ENCODE measurements around the gene DBT.
"Not testable (repeated sequence)": the region's sequence is repeated elsewhere in the genome, so short reads cannot be mapped to it uniquely, and the experiment has no call there.

Gene DBT

DNA sequence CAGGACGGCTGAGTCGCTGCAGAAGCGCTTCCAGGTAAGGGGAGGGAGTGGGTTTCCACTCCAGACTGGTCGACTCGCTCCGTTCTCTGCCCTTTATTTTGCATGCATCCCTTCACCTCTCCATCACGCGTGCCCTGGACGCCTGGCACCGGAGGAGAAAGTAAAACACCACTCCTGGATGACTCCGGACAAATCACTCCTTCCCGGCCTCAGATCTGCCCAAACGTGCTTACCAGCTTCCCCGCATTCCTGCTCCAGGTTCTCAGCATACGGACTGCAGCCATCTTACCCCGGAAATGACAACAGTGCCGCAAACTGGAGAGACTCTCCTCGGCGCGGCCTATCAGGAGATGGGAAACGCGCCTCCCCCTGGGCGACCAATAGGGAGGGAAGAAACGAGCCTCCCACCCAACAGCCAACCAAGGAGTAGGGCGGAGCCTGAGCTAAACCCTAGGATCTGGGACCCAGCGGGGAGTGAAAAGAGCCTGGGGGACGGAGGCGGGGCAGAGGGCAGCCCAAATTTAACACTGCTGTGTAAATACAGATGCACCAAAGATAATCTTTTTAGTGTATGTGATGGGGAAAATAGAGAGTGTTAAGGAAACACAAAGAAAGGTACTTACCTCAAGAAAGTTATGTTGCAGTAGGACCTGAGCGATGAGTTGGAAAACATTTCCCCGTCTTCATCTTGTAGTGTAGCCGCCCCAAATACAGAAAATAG is at the start of gene DBT:
DBT (minus strand) TSS at position 298 of the 721 bp plus-strand sequence; CDS start at position 284, 14 bp downstream.
- DNase-seq (ENCODE audit: low read depth): peak; percentile 93

DNA sequence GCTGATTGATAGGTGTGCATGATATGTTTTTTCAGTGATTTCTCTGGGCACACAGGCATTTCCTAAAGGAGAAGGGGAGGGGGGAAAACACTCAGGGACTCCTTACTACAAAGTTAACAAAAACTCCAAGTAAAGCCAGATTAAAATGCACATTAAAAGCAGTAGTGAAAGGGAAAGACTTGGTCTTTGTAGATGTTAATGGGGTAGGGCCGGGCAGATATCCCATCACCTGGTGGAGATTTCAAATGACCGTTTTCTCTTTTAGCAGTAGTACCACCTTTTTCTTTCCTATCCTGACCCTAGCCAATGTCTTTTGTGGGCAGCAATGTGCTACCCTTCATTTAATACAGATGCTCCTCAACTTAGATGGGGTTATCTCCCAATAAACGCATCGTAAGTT is 48.9 kb upstream of the DBT start:
- DNase-seq (ENCODE audit: low read depth): no peak

DNA sequence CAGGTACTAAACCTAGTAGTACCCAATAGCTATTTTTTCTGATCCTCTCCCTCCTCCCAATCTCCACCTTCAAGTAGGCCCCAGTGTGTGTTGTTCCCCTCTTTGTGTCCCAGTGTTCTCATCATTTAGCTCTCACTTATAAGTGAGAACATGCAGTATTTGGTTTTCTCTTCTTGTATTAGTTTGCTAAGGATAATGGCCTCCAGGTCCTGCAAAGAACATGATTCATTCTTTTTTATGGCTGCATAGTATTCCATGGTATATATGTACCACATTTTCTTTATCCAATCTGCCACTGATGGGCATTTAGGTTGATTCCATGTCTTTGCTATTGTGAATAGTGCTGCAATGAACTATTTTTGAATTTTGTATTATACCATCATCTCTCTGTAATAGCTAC is 47.4 kb upstream of the DBT start:
- DNase-seq (ENCODE audit: low read depth): not testable (repeated sequence)

DNA sequence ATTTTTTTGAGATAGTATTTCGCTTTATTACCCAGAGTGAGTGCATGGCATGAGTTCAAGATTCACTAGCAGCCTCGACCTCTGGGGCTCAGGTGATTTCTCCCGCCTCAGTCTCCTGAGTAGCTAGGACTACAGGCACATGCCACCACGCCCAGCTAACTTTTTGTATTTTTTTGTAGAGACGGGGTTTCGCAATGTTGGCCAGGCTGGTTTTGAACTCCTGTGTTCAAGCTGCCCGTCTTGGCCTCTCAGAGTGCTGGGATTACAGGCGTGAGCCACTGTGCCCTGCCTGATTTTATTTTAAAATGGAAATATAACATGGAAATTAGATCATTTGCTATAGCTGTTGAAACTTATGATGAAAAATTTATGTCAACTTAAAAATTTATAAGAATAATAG is 46.5 kb upstream of the DBT start:
- DNase-seq (ENCODE audit: low read depth): no peak

DNA sequence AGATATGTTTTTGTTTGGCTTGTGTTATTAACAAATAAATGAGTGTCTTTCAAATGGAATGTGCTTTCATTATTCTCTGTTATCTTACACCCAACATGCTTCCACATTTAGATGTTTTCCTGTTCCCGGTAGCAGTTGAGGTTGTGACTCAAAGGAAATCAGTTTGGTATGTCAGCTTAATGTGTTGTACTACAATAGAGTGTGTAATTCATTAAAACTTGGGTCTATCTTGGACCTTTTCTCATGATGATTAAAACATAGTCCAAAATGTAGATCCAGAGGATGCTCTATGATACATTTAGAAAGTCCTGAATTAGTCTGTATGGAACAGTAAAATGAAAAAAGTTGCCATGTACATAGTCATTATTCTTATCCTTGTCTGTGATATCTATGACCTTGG is 43.1 kb upstream of the DBT start:
- no peak for DNase-seq (ENCODE audit: low read depth)

DNA sequence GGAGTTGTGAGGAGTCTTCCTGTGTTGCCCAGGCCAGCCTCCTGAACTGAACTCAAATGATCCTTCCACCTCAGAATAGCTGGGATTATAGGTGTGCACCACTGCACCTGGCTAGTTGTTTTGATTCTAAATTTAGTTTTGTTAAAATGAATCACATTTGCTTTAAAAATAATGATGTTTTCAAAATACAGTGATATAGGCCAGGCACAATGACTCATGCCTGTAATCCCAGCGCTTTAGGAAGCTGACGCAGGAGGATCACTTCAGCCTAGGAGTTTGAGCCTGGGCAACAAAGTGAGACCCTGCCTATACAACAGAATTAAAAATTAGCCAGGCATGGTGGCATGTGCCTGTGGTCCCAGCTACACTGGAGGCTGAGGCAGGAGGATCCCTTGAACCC is 40.7 kb upstream of the DBT start:
- no peak for DNase-seq (ENCODE audit: low read depth)

DNA sequence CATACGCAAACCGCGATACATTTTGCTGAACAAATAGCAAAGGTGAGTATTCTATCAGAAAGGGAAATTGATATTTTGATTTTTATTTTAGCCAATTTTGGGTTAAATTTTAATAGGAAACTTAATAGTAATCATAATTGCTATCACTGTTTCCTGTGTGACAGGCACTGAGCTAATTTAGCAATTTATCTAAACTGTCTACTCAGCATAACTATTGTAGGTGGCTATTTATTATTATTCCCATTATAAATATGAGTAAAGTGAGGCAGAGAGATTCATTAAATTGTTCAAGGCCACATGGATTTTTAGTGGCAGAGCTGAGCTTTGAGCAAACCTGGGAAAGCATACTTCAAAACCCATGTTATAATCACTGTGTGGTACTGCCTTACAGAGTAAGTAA is 37.5 kb upstream of the DBT start:
- DNase-seq (ENCODE audit: low read depth): no peak

DNA sequence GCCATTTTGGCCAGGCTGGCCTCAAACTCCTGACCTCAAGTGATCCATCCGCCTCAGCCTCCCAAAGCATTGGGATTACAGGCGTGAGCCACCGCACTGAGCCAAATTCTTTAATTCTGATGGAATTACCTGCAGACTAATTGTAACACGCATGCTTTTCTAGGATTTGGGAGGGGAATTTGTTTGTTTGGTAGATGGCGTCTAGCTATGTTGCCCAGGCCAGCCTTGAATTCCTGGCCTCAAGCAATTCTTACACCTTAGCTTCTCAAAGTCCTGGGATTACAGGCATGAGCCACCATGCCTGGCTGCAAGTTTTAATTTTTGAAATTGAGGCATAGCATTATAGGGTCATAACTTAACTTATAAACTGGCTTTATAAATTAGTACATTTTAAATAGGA is 35.0 kb upstream of the DBT start:
- no peak for DNase-seq (ENCODE audit: low read depth)

DNA sequence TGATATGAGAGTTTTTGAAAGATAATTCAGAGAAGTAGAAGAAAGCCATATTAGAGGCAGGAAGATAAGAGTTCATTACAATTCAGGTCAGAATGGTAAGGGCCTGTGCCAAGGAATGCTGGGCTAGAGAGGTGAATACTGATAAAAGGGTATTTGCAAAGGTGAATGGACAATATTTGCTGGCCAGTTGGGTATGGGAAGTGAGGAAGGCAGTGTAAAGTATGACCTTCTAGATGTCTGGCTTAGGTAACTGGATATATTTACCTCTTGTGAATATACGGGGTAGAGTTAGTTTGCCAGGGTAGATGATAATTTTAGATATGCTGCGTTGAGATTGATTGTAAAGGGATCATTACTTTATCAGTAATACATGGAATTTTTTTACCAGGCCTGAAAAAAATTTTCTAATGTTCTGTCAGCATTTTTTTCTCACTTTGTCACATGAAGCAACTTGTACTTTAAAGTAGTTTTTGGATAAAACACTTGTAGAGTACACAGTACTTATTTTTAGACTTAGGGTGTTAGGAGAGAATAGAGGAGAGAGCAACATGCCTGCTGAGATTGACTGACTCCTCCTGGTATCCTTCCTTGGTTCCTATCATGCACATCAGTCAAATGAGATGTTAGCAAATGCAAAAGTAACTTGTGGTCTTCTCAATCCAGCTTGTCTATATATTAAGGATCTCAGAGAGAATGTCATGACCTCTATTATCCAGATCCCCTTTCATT is 30.5 kb upstream of the DBT start:
- no peak for DNase-seq (ENCODE audit: low read depth)

DNA sequence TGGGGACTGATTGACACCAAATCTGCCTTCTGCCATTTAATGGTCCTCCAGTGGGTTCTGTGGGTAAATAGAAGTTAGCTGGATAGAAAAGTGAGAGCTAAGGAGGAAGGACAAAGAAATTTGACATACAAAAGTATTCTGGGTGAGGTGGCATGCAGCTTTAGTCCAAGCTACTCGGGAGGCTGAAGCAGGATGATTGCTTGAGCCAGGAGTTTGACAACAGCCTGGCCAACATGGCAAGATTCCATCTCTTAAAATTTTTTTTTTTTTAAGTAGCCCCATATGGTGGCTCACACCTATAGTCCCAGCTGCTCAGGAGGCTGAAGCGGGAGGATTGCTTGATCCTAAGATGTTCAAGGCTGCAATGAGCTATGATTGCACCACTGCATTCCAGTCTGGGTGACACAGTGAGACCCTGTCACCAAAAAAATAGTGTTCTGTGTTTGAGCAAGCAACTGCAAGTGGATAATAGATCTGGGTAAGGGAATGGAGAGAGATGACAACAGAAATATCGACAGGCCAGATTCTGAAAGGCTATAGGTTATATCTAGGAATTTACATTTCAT is 29.8 kb upstream of the DBT start:
- DNase-seq (ENCODE audit: low read depth): no peak

DNA sequence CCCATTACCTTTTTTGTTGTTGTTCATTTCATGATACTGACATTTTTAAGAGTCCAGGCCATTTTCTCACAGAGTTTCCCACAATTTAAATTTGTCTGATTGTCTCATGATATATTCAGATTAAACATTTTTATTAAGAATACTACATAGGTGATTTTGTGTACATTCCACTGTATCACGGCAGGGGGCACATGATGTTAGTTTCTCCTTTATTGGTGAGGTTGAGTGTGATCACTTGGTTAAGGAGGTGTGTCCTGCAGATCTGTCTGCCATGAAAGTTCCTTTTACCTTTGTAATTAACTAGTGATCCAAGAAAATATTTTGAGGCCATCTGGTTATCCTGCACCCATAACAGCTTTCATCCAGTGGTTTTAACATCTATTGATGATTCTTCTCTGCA is 28.2 kb upstream of the DBT start:
- no peak for DNase-seq (ENCODE audit: low read depth)

DNA sequence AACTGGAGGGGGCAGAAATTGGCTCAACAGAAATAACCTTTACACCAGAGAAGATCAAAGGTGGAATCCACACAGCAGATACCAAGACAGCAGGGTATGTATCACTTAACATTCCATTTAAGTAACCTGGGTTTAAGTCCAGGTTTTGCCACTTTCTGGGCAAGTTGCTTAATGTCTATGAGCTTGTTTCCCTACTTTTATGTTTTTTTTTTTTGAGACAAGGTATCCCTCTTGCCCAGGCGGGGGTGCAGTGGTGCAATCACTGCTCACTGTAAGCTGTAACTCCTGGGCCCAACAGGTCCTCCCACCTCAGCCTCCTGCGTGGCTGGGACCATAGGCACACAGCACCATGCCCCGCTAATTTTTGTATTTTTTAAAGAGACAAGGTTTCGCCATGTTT is 18.6 kb upstream of the DBT start:
- no peak for DNase-seq (ENCODE audit: low read depth)

DNA sequence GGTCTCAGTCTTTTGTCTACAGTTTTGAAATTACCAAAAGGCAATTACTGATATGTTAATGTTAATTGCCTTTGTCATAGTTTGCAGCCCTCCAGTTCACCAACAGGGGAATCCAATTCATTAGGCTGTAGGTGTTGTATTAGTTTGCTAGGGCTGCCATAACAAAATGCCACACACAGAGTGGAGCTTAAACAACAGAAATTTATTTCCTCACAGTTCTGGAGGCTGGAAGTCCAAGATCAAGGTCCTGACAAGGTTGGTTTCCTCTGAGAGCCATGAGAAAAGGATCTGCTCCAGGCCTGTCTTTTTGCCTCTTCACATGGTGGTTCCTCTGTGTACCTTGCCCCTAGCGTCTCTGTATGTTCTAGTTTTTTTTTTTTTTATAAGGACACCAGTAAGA is 17.6 kb upstream of the DBT start:
- no peak for DNase-seq (ENCODE audit: low read depth)

DNA sequence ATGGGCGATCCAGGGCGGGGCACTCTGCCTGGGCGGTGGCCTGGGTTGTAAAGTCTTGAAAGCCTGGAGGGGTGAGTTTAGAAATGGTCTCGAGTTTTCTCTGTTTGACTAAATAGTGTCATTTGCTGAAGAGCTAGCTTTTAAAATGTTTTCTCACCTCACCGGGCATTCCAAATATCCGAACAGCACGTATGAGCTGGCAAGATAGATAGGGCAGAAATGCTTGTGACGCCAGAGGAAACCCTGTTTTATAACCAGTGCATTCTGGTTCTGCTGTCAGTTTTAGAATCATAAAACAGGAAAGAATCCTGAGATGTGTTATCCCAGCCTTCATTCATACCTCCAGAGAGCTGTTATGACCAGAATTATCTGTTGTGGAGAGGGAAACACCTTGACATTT is 17.1 kb upstream of the DBT start:
- no peak for DNase-seq (ENCODE audit: low read depth)

DNA sequence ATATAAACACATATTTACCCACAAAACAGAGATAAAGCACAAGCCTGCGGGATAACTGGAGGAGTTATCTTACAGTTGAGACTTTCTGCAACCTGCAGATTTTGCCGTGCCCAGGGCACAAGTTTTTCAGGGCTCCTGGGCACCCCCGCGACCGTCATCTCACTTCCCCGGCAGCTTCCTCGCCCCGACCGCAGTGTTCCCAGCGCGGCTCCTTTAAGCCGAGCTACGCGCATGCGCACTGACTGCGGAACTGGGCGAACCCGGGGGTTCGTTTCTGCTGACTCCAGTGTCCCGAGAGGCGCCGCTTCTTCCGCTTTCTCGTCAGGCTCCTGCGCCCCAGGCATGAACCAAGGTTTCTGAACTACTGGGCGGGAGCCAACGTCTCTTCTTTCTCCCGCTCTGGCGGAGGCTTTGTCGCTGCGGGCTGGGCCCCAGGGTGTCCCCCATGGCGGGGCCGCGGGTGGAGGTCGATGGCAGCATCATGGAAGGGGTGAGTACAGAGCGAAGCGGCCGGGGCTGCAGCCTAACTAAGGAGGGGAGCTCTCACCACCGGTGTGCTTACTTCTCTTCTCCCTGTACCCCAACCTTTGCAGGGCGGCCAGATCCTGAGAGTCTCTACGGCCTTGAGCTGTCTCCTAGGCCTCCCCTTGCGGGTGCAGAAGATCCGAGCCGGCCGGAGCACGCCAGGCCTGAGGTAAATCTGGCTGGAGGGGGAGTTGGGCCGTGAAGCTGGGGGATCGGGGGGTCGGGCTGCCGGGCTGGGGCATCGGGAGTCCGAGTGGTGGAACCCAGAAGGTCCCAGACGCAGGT is 16.5 kb upstream of the DBT start, which contains the start of gene RTCA:
RTCA (plus strand) TSS at position 286 of the 810 bp plus-strand sequence; CDS start at position 446, 160 bp downstream.
- peak; percentile 91 for DNase-seq (ENCODE audit: low read depth)

DNA sequence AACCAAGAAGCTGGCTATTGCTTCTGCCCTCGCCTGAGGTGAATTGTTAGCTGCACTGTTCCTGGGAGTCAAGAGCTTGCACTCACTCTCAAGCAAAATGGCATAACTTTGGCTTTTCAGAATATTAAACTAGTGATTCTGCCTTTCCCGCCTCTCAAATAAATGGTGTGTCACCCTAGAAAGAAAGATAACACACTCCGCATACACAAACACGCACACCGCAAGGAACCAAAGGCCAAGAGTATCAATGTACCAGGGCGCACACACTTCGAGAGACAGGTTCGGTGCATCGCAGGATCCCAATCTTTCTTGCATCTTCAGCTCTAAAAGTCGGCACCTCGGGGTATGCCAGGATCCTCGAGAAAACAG is 15.9 kb upstream of the DBT start:
- no peak for DNase-seq (ENCODE audit: low read depth)

DNA sequence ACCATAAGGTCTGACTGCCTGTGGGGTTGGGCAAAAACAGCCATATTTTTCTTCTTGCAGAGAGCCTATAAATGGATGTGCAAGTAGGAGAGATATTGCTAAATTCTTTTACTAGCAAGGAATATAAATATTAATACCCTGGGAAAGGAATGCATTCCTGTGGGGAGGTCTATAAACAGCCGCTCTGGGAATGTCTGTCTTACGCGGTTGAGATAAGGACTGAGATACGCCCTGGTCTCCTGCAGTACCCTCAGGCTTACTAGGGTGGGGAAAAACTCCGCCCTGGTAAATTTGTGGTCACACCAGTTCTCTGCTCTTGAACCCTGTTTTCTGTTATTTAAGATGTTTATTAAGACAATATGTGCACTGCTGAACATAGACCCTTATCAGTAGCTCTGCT is 14.4 kb upstream of the DBT start:
- DNase-seq (ENCODE audit: low read depth): not testable (repeated sequence)

DNA sequence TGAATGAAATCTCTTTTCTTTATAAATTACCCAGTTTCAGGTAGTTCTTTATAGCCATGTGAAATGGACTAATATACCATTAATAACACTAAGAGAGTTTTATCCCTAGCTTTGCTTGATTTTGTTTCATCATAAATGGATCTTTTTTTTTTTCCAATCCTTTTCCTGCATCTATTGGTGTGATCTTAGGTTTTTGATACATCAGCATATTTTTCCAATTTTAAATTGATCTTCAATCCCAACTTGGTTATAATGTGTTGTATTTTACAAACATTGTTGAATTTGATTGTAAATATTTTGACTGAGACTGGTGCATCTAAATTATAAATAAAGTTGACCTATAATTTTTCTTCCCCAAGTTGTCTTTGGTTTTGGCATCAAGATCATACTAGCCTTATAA is 12.1 kb upstream of the DBT start:
- DNase-seq (ENCODE audit: low read depth): no peak

DNA sequence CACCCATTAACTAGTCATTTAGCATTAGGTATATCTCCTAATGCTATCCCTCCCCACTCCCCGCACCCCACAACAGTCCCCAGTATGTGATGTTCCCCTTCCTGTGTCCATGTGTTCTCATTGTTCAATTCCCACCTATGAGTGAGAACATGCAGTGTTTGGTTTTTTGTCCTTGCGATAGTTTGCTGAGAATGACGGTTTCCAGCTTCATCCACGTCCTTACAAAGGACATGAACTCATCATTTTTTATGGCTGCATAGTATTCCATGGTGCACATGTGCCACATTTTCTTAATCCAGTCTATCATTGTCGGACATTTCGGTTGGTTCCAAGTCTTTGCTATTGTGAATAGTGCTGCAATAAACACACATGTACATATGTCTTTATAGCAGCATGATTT is 8.8 kb upstream of the DBT start:
- not testable (repeated sequence) for DNase-seq (ENCODE audit: low read depth)

DNA sequence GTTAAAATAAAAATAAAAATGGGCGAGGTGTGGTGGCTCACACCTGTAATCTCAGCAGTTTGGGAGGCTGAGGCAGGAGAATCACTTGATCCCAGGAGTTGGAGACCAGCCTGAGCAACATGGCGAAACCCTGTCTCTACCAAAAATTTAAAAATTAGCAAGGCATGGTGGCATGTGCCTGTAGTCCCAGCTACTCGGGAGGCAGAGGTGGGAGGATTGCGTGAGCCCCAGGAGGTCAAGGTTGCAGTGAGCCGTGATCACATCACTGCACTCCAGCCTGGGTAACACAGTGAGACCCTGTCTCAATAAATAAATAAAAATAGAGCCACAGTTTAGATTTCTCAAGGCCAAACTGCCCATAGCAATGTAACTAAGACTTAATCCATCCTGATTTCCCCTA is 6.6 kb upstream of the DBT start:
- DNase-seq (ENCODE audit: low read depth): not testable (repeated sequence)

DNA sequence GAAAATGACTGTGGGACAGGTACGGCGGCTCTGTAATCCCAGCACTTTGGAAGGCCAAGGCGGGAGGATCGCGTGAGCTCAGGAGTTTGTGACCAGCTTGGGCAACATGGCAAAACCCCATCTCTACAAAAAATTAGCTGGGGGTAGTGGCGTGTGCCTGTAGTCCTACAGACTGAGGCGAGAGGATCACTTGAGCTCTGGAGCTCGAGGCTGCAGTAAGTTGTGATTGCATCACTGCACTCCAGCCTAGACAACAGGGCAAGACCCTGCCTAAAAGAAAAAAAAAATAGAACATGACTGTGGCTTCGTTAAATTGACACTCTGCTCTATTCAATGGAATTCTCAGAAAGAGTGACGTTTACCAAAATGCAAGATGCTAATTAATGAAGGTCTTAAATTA is 3.9 kb upstream of the DBT start:
- DNase-seq (ENCODE audit: low read depth): no peak

DNA sequence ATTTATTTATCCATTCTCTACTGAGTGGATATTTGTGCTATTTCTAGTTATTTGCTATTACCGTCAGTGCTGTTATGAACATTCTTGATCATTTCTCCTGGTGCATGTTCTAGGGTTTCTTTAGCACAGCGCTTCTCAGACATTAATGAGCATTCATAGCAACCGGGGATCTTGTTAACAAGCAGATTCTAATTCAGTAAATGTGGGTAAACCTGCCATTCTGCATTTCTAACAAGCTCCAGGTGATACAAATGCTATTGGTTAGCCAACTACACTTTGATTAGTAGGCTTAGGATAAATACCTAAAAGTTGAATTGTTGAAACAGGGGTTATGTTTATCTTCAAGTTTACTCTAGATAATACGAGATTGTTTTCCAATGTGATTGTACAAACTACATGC is 3.3 kb upstream of the DBT start:
- DNase-seq (ENCODE audit: low read depth): no peak

DNA sequence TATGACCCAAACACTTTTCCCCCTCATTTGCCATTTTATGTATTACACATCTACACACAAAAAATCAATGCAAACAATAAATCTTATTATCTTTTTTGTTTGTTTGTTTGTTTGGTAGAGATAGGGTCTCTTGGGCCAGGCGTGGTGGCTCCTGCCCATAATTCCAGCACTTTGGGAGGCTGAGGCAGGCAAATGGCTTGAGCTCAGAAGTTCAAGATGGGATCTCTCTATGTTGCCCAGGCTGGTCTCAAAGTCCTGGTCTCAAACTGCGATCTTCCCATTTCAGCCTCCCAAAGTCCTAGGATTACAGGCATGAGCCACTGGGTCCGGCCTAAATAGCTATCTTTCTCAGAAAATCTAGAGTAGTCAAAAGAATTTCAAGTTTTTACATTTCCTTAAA is 1.2 kb upstream of the DBT start:
- no peak for DNase-seq (ENCODE audit: low read depth)

All from stromal cell of bone marrow (primary cell).